MM.1S (cell line): Measurements from ENCODE around the gene TNFSF9.

Source experiments
- DNase-seq: peaks from one replicate; pipeline ENCODE4 v3.0.0-alpha.2; 2015
- H2AFZ ChIP-seq: fragments of 300-600 bp; sonication (generic); 2 replicates; pipeline ENCODE4 v1.6.0; 2016; ENCODE audit warnings: antibody characterized with exemption, low read length
- H3F3A ChIP-seq: fragments of 300-600 bp; sonication (generic); 2 replicates; pipeline ENCODE4 v1.6.1; 2016; ENCODE audit warnings: mild to moderate bottlenecking, antibody characterized with exemption, low read length, moderate library complexity, mixed read lengths; ENCODE audit not compliant: insufficient read depth
- H3K27ac ChIP-seq: fragments of 300-600 bp; sonication (generic); 2 replicates; pipeline ENCODE4 v1.5.1; 2016; ENCODE audit warnings: mild to moderate bottlenecking, low read length
- H3K27me3 ChIP-seq: fragments of 300-600 bp; sonication (generic); replicated peaks from 2 replicates; pipeline ENCODE4 v1.6.0; 2016; ENCODE audit warnings: low read length; ENCODE audit not compliant: insufficient read depth
- H3K36me3 ChIP-seq: fragments of 300-600 bp; sonication (generic); replicated peaks from 2 replicates; pipeline ENCODE4 v1.6.1; 2016; ENCODE audit warnings: mild to moderate bottlenecking, low read length, mixed read lengths; ENCODE audit not compliant: insufficient read depth
- H3K4me1 ChIP-seq: fragments of 300-600 bp; sonication (generic); 2 replicates; pipeline ENCODE4 v1.6.1; 2016; ENCODE audit warnings: low read length, mixed read lengths
- H3K4me2 ChIP-seq: fragments of 300-600 bp; sonication (generic); 2 replicates; pipeline ENCODE4 v1.6.0; 2016; ENCODE audit warnings: low read depth, low read length
- H3K4me3 ChIP-seq: fragments of 300-600 bp; sonication (generic); 2 replicates; pipeline ENCODE4 v1.5.1; 2016; ENCODE audit warnings: low read length, mixed read lengths
- H3K79me2 ChIP-seq: fragments of 300-600 bp; sonication (generic); 2 replicates; pipeline ENCODE4 v1.6.1; 2016; ENCODE audit warnings: mixed run types, low read length, mixed read lengths
- H3K9ac ChIP-seq: fragments of 300-600 bp; sonication (generic); 2 replicates; pipeline ENCODE4 v1.6.1; 2016; ENCODE audit warnings: low read length, mixed read lengths
- H3K9me2 ChIP-seq: fragments of 300-600 bp; sonication (generic); replicated peaks from 2 replicates; pipeline ENCODE4 v1.6.1; 2016; ENCODE audit warnings: mild to moderate bottlenecking, low read length, mixed read lengths; ENCODE audit not compliant: insufficient read depth
- H3K9me3 ChIP-seq: fragments of 300-600 bp; sonication (generic); replicated peaks from 2 replicates; pipeline ENCODE4 v1.6.1; 2016; ENCODE audit warnings: mild to moderate bottlenecking, low read length, mixed read lengths; ENCODE audit not compliant: insufficient read depth
- H4K20me1 ChIP-seq: fragments of 300-600 bp; sonication (generic); 2 replicates; pipeline ENCODE4 v1.6.1; 2016; ENCODE audit warnings: mild to moderate bottlenecking, low read length, moderate library complexity, mixed read lengths; ENCODE audit not compliant: insufficient read depth
- CTCF ChIP-seq: fragments of 300-600 bp; sonication (generic); IDR thresholded peaks from 2 replicates; pipeline ENCODE4 v1.5.1; 2016; ENCODE audit warnings: antibody characterized with exemption, low read length, mixed read lengths
- EZH2 ChIP-seq: fragments of 300-600 bp; sonication (generic); optimal IDR thresholded peaks from 2 replicates; pipeline ENCODE3; 2017; ENCODE audit warnings: low read depth, mild to moderate bottlenecking, antibody characterized with exemption, low read length, mixed read lengths
- EZH2phosphoT487 ChIP-seq: fragments of 300-600 bp; sonication (generic); IDR thresholded peaks from 2 replicates; pipeline ENCODE4 v1.6.1; 2018; ENCODE audit warnings: antibody characterized with exemption, low read length

Gene TNFSF9

GRCh38 chr19:6531956-6532243 is 1.1 kb downstream of the TNFSF9 start:
- Histone ChIP-seq H3F3A (peaks cover 15% of the 10 kb centered on the region), H2AFZ (0 out of 2 replicates have a peak overlapping the region, but pooled peaks have one; percentile 24), H3K27me3 (peaks cover 19% of the 10 kb centered on the region), H3K4me3 (peak overlapping the region; percentile 80), H4K20me1 (no peaks in the 10 kb centered on the region), H3K9ac (peak overlapping the region; percentile 72), H3K4me1 (peaks cover 21% of the 10 kb centered on the region), H3K9me3 (no peaks in the 10 kb centered on the region), H3K4me2 (peak overlapping the region; percentile 91), H3K36me3 (no peaks in the 10 kb centered on the region), H3K27ac (no peak overlapping the region), H3K9me2 (no peaks in the 10 kb centered on the region), H3K79me2 (peaks cover 18% of the 10 kb centered on the region)
- no peak for DNase-seq
- TF ChIP-seq CTCF = no peak
- TF ChIP-seq EZH2phosphoT487 = no peak
- TF ChIP-seq EZH2 = no peak

DNA sequence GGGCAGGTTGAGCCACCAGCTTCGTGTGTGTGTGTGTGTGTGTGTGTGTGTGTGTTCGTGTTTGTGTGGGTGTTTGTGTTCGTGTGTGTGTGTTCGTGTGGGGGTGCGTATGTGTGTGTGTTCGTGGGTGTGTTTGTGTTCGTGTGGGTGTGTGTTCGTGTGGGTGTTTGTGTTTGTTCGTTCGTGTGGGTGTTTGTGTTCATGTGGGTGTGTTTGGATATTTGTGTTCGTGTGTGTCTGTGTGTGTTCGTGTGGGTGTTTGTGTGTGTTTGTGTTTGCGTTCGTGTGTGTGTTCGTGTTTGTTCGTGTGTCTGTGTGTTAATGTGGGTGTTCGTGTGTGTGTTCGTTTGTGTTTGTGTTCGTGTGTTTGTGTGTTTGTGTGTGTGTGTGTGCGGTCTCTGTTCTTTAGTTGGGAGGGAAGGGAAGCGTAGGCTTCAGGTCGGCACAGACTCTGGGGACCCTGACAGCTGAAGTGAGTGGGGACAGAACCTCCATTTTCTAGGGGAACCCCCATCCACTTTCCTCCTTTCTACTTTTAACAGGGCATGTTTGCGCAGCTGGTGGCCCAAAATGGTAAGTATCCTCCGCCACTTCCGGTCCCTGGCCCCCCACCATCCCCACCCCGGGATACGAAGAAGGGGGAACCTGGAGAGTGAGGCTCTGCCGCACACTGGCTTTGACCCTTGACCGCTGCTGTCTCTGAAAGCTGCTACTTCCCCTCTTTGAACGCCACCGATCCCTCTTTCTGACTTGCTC is 1.6 kb downstream of the TNFSF9 start:
- peak overlapping the region; percentile 91 for H3K4me2 ChIP-seq
- peak; percentile 54 for DNase-seq
- peak overlapping the region; percentile 4; the same call in 1 of the 2 replicates for H3K27ac ChIP-seq
- H3K27me3 ChIP-seq = peaks cover 19% of the 10 kb centered on the region
- no peaks in the 10 kb centered on the region for H4K20me1 ChIP-seq
- H3K9ac ChIP-seq = peak overlapping the region; percentile 72
- no peaks in the 10 kb centered on the region for H3K9me2 ChIP-seq
- no peaks in the 10 kb centered on the region for H3K9me3 ChIP-seq
- H3F3A ChIP-seq = peaks cover 15% of the 10 kb centered on the region
- peak overlapping the region; percentile 24 for H2AFZ ChIP-seq
- no peaks in the 10 kb centered on the region for H3K36me3 ChIP-seq
- H3K4me3 ChIP-seq = peak overlapping the region; percentile 80
- peaks cover 18% of the 10 kb centered on the region for H3K79me2 ChIP-seq
- no peak for TF ChIP-seq CTCF
- peaks cover 26% of the 10 kb centered on the region for H3K4me1 ChIP-seq

- DNase-seq = no peak
- H3K4me2 ChIP-seq = peak overlapping the region; percentile 91
- H3K27me3 ChIP-seq = peaks cover 19% of the 10 kb centered on the region
- no peaks in the 10 kb centered on the region for H4K20me1 ChIP-seq
- H3F3A ChIP-seq = peaks cover 20% of the 10 kb centered on the region
- no peaks in the 10 kb centered on the region for H3K9me2 ChIP-seq
- peaks cover 18% of the 10 kb centered on the region for H3K79me2 ChIP-seq
- no peaks in the 10 kb centered on the region for H3K9me3 ChIP-seq
- H3K9ac ChIP-seq = peak overlapping the region; percentile 72; the same call in 1 of the 2 replicates
- H2AFZ ChIP-seq = peak overlapping the region; percentile 24; the same call in 1 of the 2 replicates
- peak overlapping the region; percentile 80 for H3K4me3 ChIP-seq
- peaks cover 30% of the 10 kb centered on the region for H3K4me1 ChIP-seq
- no peaks in the 10 kb centered on the region for H3K36me3 ChIP-seq
- peak overlapping the region; percentile 4; the same call in 1 of the 2 replicates for H3K27ac ChIP-seq
- TF ChIP-seq EZH2phosphoT487 = no peak
- no peak for TF ChIP-seq CTCF
- no peak for TF ChIP-seq EZH2
These were observed 2.1 kb downstream of the TNFSF9 start for GRCh38 chr19:6533000-6533328.
